ENCODE measurements around the gene CACNA1E.

GRCh38 chr1:181587870-181588438, 104.6 kb downstream of the CACNA1E start:
- TF ChIP-seq CTCF (IDR thresholded peaks at IDR 0.05) (no peak), EZH2 (IDR thresholded peaks at IDR 0.05; ENCODE audit: borderline replicate concordance, insufficient read depth, low read depth, low read length, poor library complexity, severe bottlenecking) (no peak)
